Activated CD4-positive, alpha-beta T cell treated with anti-CD3 and anti-CD28 coated beads for 48 hours (primary cell): Measurements from ENCODE around the gene THEM5.
A peak's percentile ranks its signal among the peaks of the same experiment; 100 is the strongest.
"Not testable (repeated sequence)": the region's sequence is repeated elsewhere in the genome, so short reads cannot be mapped to it uniquely, and the experiment has no call there.

Experiments used
- DNase-seq: peaks from one replicate; pipeline ENCODE4 v3.0.0-alpha.2; 2020

THEM5 gene

GRCh38 chr1:151867321-151867720 is 13.8 kb upstream of the THEM5 start:
- no peak for DNase-seq

GRCh38 chr1:151864411-151864810 is 10.9 kb upstream of the THEM5 start:
- no peak for DNase-seq

GRCh38 chr1:151862604-151863003 is 9.1 kb upstream of the THEM5 start:
- DNase-seq = no peak

- DNase-seq = no peak
These were observed 7.1 kb upstream of the THEM5 start for GRCh38 chr1:151860504-151861187.

- no peak for DNase-seq
These were observed 6.4 kb upstream of the THEM5 start for GRCh38 chr1:151859891-151860293.

GRCh38 chr1:151858886-151859665 is 5.6 kb upstream of the THEM5 start:
- DNase-seq = no peak

- DNase-seq = no peak
These were observed 4.7 kb upstream of the THEM5 start for GRCh38 chr1:151858030-151858746.

GRCh38 chr1:151855933-151856332 is 2.4 kb upstream of the THEM5 start:
- no peak for DNase-seq

GRCh38 chr1:151855516-151855915 is 2.0 kb upstream of the THEM5 start:
- not testable (repeated sequence) for DNase-seq

- DNase-seq = no peak
These were observed 1.1 kb upstream of the THEM5 start for GRCh38 chr1:151854658-151855057.

- DNase-seq = no peak
These were observed 779 bp downstream of the THEM5 start for GRCh38 chr1:151852733-151853132.

- no peak for DNase-seq
These were observed 1.6 kb downstream of the THEM5 start for GRCh38 chr1:151851886-151852285.

GRCh38 chr1:151849871-151850270 is 3.6 kb downstream of the THEM5 start:
- no peak for DNase-seq

GRCh38 chr1:151849126-151849525 is 4.4 kb downstream of the THEM5 start:
- DNase-seq = no peak

GRCh38 chr1:151847867-151848596 is 5.5 kb downstream of the THEM5 start:
- DNase-seq = no peak

- peak; percentile 49 for DNase-seq
These were observed 6.8 kb downstream of the THEM5 start for GRCh38 chr1:151846686-151847237.

GRCh38 chr1:151846062-151846568 is 7.4 kb downstream of the THEM5 start:
- DNase-seq = no peak

GRCh38 chr1:151843398-151843797 is 10.1 kb downstream of the THEM5 start:
- no peak for DNase-seq

GRCh38 chr1:151841141-151841540 is 12.4 kb downstream of the THEM5 start:
- no peak for DNase-seq

GRCh38 chr1:151840421-151840820 is 13.1 kb downstream of the THEM5 start:
- no peak for DNase-seq

GRCh38 chr1:151839457-151840403 is 13.8 kb downstream of the THEM5 start, which contains the start of gene C2CD4D:
C2CD4D (minus strand) TSS chr1:151839820; CDS start chr1:151838989, 831 bp downstream.
- DNase-seq = peak; percentile 77
